Adrenal gland (tissue), 5 donors: ENCODE measurements around the gene UBAC1.

Source experiments
- CTCF ChIP-seq, 6 experiments: fragments of 450-650 bp in 4 of 6; fragments of 200-600 bp in 2 of 6; sonication (generic) in 1 of 6; IDR thresholded peaks; 1 replicate in 5 of 6; 2 replicates in 1 of 6; pipeline versions ENCODE4 v1.5.1 to v1.8.0; 2016 to 2021; ENCODE audit warnings: antibody characterized with exemption in 6 of 6, mild to moderate bottlenecking in 2 of 6, moderate library complexity in 1 of 6
- POLR2A ChIP-seq, 2 donors: fragments of 450-650 bp; IDR thresholded peaks; one replicate each; pipeline ENCODE4 v1.6.1; 2017; ENCODE audit warnings: antibody characterized with exemption in 2 of 2, mild to moderate bottlenecking in 2 of 2, moderate library complexity in 1 of 2
- donor health status: DM: no; HTN: no; CAD: no.

- TF ChIP-seq CTCF (IDR thresholded peaks at IDR 0.05) = no peak
- TF ChIP-seq POLR2A (IDR thresholded peaks at IDR 0.05) = no peak
Observed at GRCh38 chr9:135890190-135891026, 70.8 kb downstream of the UBAC1 start.
